GM06990 (cell line): ENCODE data around the gene MAN2A2.

Experiments
- DNase-seq: peaks from one replicate; pipeline ENCODE4 v3.0.0-alpha.2; 2011; ENCODE audit not compliant: insufficient read length; ENCODE audit errors: extremely low read depth
- H3K27me3 ChIP-seq: replicated peaks from 2 replicates; pipeline ENCODE4 v1.6.0; 2011; ENCODE audit warnings: low read length; ENCODE audit not compliant: control insufficient read depth, insufficient read depth
- H3K36me3 ChIP-seq: 2 replicates; pipeline ENCODE4 v1.5.1; 2011; ENCODE audit warnings: low read length; ENCODE audit not compliant: control insufficient read depth, insufficient read depth
- H3K4me3 ChIP-seq: replicated peaks from 2 replicates; pipeline ENCODE4 v1.5.1; 2011; ENCODE audit warnings: low read depth, mild to moderate bottlenecking, control low read depth, low read length
- TF ChIP-seq, protein P1 (sequence below): IDR thresholded peaks from 2 replicates; pipeline ENCODE4 v1.5.1; 2011; ENCODE audit warnings: low read length, control low read depth, mild to moderate bottlenecking, inconsistent platforms; ENCODE audit not compliant: insufficient read depth, poor library complexity, severe bottlenecking

MAN2A2 gene

DNA sequence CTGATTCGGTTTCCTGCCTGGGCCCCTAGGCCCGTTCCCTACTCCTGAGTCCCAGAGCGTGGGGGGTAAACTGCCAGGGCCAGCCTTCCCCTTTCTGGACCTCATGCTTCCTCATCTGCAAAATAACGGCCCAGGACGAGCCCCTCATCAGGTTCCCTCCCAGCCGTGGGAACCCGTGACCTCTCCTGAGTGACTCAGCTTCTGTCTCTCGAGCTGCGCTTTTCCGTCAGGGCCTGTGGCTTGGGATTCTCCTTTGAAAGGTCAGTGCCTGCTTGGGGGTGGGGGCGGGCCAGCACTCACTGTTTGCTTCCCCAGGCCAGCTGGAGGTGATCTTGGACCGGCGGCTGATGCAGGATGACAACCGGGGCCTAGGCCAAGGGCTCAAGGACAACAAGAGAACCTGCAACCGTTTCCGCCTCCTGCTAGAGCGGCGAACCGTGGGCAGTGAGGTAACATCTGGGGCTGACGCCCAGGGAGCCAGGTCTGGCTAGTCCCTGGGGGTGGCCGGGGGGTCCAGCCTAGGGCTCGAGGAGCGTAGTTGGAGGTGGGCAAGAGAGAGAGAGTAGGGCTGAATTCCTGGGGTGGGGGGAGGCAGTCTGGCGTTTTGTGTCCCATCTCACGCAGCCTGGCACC lies 12.8 kb downstream of the MAN2A2 start:
- DNase-seq = no peak
- Histone ChIP-seq H3K4me3 (no peak overlapping the region), H3K36me3 (peaks cover 65% of the 10 kb centered on the region), H3K27me3 (no peaks in the 10 kb centered on the region)
- TF ChIP-seq, protein P1, sequence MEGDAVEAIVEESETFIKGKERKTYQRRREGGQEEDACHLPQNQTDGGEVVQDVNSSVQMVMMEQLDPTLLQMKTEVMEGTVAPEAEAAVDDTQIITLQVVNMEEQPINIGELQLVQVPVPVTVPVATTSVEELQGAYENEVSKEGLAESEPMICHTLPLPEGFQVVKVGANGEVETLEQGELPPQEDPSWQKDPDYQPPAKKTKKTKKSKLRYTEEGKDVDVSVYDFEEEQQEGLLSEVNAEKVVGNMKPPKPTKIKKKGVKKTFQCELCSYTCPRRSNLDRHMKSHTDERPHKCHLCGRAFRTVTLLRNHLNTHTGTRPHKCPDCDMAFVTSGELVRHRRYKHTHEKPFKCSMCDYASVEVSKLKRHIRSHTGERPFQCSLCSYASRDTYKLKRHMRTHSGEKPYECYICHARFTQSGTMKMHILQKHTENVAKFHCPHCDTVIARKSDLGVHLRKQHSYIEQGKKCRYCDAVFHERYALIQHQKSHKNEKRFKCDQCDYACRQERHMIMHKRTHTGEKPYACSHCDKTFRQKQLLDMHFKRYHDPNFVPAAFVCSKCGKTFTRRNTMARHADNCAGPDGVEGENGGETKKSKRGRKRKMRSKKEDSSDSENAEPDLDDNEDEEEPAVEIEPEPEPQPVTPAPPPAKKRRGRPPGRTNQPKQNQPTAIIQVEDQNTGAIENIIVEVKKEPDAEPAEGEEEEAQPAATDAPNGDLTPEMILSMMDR = no peak

DNA sequence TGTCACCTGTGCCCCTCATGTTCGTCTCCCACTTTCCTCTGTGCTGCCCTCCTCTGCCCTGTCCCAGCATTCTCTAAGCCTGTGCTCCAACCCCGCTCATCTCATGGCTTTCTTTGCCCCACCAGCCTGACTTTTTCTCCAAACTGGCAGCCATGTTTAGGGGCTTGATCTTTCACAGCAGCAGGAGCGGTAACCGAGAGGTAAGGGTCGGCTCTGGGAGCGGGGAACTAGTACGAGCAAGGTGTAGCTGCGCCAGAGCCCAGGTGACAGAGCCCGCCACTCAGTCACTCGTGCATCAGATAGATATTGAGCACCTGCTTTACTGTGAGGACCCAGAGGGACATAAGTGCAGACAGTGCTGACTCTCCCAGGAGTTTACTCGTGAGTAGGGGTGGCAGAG lies 13.4 kb downstream of the MAN2A2 start:
- TF ChIP-seq, protein P1 = no peak
- no peaks in the 10 kb centered on the region for H3K27me3 ChIP-seq
- no peak overlapping the region for H3K4me3 ChIP-seq
- no peak for DNase-seq
- H3K36me3 ChIP-seq = peaks cover 60% of the 10 kb centered on the region

DNA sequence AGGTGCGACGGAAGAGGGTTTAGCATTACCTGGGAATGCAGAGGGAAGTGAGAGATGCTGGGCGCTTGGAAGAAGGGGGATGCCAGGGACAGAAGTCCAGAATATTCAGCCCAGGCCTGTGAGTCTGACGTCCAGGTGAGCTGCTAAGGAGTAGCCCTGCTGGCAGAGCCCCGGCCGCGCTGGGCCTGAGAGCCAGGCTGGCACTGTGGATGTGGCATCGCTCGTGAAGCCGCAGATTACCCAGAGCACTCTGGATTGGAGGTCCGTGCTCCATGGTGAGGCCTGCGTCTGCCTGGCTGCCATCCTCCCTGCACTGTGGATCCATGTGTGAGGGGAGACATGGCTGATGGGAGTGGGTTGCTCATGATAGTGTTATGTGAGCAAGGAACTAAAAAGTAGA lies 14.5 kb downstream of the MAN2A2 start:
- DNase-seq = no peak
- TF ChIP-seq, protein P1 = no peak
- Histone ChIP-seq H3K4me3 (no peak overlapping the region), H3K36me3 (peaks cover 52% of the 10 kb centered on the region), H3K27me3 (no peaks in the 10 kb centered on the region)

DNA sequence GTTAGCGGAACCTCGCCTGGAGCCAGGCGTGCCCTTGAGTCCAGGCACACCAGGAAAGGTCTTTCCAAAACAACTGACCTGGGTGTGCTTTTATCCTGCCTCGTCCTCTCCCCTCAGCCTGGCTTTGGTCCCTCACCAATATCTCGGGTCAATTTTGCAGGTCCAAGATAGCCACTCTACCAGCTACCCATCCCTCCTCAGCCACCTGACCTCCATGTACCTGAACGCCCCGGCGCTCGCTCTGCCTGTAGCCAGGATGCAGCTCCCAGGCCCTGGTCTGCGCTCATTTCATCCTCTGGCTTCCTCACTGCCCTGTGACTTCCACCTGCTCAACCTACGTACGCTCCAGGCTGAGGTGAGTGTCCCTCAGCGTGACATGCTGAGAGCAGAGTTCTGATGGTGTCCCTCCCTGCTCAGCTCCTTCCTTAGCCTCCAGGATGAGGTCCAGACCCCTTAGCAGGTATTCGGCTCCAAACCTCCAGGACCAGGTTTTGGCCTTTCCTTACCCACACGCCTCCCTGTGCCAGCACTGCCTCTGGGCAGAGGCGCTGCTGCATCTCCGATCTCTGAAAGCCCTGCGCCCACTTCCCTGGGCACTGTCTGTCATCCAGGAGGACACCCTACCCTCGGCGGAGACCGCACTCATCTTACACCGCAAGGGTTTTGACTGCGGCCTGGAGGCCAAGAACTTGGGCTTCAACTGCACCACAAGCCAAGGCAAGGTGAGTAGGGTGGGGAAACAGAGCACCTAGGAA lies 15.1 kb downstream of the MAN2A2 start:
- DNase-seq = no peak
- Histone ChIP-seq H3K27me3 (no peaks in the 10 kb centered on the region), H3K36me3 (peaks cover 47% of the 10 kb centered on the region), H3K4me3 (no peak overlapping the region)
- TF ChIP-seq, protein P1 = no peak

DNA sequence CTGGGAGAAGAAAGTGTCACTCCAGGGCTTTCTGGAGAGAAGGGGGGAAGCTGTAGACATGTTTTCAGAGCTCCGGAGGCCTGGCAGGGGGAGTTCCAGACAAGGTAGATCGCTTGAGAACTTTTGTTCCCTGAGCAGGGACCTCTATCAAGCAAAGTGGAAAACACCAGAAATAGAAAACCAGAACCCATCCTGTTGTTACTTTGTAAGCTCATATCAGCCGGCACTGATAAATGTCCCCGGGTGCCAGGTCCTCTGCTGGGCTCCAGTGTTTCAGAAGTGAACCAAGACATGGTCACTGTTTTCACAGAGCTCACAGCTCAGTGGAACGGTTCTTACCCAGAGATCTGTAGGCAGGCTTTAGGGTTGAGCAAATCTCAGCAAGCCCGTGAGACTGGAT lies 15.7 kb downstream of the MAN2A2 start:
- Histone ChIP-seq H3K27me3 (no peaks in the 10 kb centered on the region), H3K36me3 (peaks cover 43% of the 10 kb centered on the region), H3K4me3 (no peak overlapping the region)
- DNase-seq = no peak
- TF ChIP-seq, protein P1 = no peak
